Activated CD8-positive, alpha-beta memory T cell treated with anti-CD3 and anti-CD28 coated beads, Interleukin-2, amount 50 U/mL, for 4 hours (primary cell): ENCODE data around the gene OR5AL1.
"Not testable (repeated sequence)": the region's sequence is repeated elsewhere in the genome, so short reads cannot be mapped to it uniquely, and the experiment has no call there.

Source experiments
- DNase-seq: peaks from one replicate; pipeline ENCODE4 v3.0.0-alpha.2; 2020

The OR5AL1 gene

GRCh38 chr11:56412396-56412795 lies at the start of gene OR5AL1:
Gene OR5AL1 (plus strand): TSS chr11:56412696.
- no peak for DNase-seq

GRCh38 chr11:56375324-56375723 lies 37.2 kb upstream of the OR5AL1 start, which contains the start of gene OR8U1:
Gene OR8U1 (plus strand): TSS chr11:56375624. CDS start chr11:56375624, 0 bp downstream.
- DNase-seq, result no peak

GRCh38 chr11:56380120-56380519 lies 32.4 kb upstream of the OR5AL1 start:
- no peak for DNase-seq

GRCh38 chr11:56394381-56394780 lies 18.1 kb upstream of the OR5AL1 start:
- DNase-seq, result no peak

- no peak for DNase-seq
Measured at GRCh38 chr11:56396047-56396446, 16.4 kb upstream of the OR5AL1 start.

- not testable (repeated sequence) for DNase-seq
Measured at GRCh38 chr11:56401858-56402461, 10.5 kb upstream of the OR5AL1 start.

- no peak for DNase-seq
Measured at GRCh38 chr11:56404393-56404792, 8.1 kb upstream of the OR5AL1 start.

- DNase-seq, result no peak
Measured at GRCh38 chr11:56410801-56411200, 1.7 kb upstream of the OR5AL1 start.

- DNase-seq, result no peak
Measured at GRCh38 chr11:56453521-56453920, 41.0 kb downstream of the OR5AL1 start.

GRCh38 chr11:56457076-56457475 lies 44.6 kb downstream of the OR5AL1 start:
- no peak for DNase-seq
